Erythroblast (primary cell): ENCODE results near the gene APOC1.

Source experiments
- GATA1 ChIP-seq: IDR thresholded peaks from 2 replicates; pipeline ENCODE4 v1.6.1; 2011; ENCODE audit warnings: low read depth, mild to moderate bottlenecking, control low read depth, low read length, moderate library complexity
- POLR2A ChIP-seq: IDR thresholded peaks from 2 replicates; pipeline ENCODE4 v1.6.1; 2011; ENCODE audit warnings: mild to moderate bottlenecking, low read length

GRCh38 chr19:44924243-44924725 is 9.9 kb downstream of the APOC1 start:
- TF ChIP-seq POLR2A, result no peak
- no peak for TF ChIP-seq GATA1
